Measurements from ENCODE around the gene DUSP8.

DUSP8 gene

DNA sequence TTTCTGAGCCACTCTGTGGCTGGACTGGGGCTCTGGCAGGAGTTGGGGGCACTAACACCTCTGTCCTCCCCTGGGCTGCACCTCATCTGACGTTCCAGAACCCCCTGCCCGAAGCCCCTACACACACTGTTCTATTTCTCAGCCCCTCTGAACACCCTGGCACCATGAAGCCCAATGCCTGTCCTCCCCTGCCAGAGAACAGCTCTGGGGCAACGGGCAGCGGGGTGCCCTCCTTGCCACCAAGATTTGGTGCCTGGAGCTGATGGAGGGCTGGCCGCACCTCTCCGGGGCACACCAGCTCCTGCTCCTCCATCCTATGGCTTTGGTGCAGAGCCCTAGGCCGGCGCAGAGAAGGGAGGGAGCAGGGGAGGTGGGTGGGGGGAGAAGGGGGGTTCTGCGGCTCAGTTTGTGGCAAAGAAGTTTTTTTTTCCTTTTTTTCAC lies 16.3 kb downstream of the DUSP8 start:
- no peak for DNase-seq (ENCODE audit: low read depth in 1 of 2, low spot score in 1 of 2)
- no peak overlapping the region for H3K27ac ChIP-seq (replicated peaks)
- no peak overlapping the region for H3K4me3 ChIP-seq (replicated peaks; ENCODE audit: insufficient read depth, low read length)
- H3K27me3 ChIP-seq (ENCODE audit: insufficient read depth, poor library complexity, severe bottlenecking) = peaks cover 36% of the 10 kb centered on the region
- TF ChIP-seq, protein P1, sequence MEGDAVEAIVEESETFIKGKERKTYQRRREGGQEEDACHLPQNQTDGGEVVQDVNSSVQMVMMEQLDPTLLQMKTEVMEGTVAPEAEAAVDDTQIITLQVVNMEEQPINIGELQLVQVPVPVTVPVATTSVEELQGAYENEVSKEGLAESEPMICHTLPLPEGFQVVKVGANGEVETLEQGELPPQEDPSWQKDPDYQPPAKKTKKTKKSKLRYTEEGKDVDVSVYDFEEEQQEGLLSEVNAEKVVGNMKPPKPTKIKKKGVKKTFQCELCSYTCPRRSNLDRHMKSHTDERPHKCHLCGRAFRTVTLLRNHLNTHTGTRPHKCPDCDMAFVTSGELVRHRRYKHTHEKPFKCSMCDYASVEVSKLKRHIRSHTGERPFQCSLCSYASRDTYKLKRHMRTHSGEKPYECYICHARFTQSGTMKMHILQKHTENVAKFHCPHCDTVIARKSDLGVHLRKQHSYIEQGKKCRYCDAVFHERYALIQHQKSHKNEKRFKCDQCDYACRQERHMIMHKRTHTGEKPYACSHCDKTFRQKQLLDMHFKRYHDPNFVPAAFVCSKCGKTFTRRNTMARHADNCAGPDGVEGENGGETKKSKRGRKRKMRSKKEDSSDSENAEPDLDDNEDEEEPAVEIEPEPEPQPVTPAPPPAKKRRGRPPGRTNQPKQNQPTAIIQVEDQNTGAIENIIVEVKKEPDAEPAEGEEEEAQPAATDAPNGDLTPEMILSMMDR (IDR thresholded peaks at IDR 0.05; ENCODE audit: insufficient read depth, low read length) = no peak
- TF ChIP-seq, protein P2, sequence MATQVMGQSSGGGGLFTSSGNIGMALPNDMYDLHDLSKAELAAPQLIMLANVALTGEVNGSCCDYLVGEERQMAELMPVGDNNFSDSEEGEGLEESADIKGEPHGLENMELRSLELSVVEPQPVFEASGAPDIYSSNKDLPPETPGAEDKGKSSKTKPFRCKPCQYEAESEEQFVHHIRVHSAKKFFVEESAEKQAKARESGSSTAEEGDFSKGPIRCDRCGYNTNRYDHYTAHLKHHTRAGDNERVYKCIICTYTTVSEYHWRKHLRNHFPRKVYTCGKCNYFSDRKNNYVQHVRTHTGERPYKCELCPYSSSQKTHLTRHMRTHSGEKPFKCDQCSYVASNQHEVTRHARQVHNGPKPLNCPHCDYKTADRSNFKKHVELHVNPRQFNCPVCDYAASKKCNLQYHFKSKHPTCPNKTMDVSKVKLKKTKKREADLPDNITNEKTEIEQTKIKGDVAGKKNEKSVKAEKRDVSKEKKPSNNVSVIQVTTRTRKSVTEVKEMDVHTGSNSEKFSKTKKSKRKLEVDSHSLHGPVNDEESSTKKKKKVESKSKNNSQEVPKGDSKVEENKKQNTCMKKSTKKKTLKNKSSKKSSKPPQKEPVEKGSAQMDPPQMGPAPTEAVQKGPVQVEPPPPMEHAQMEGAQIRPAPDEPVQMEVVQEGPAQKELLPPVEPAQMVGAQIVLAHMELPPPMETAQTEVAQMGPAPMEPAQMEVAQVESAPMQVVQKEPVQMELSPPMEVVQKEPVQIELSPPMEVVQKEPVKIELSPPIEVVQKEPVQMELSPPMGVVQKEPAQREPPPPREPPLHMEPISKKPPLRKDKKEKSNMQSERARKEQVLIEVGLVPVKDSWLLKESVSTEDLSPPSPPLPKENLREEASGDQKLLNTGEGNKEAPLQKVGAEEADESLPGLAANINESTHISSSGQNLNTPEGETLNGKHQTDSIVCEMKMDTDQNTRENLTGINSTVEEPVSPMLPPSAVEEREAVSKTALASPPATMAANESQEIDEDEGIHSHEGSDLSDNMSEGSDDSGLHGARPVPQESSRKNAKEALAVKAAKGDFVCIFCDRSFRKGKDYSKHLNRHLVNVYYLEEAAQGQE (IDR thresholded peaks at IDR 0.05; ENCODE audit: insufficient replicate concordance, low read depth) = no peak
- TF ChIP-seq GABPA (IDR thresholded peaks at IDR 0.05; ENCODE audit: low read depth) (no peak), POLR2AphosphoS5 (IDR thresholded peaks at IDR 0.05; ENCODE audit: low read depth) (no peak), SPI1 (IDR thresholded peaks at IDR 0.05; ENCODE audit: borderline replicate concordance, low read depth) (no peak)

DNA sequence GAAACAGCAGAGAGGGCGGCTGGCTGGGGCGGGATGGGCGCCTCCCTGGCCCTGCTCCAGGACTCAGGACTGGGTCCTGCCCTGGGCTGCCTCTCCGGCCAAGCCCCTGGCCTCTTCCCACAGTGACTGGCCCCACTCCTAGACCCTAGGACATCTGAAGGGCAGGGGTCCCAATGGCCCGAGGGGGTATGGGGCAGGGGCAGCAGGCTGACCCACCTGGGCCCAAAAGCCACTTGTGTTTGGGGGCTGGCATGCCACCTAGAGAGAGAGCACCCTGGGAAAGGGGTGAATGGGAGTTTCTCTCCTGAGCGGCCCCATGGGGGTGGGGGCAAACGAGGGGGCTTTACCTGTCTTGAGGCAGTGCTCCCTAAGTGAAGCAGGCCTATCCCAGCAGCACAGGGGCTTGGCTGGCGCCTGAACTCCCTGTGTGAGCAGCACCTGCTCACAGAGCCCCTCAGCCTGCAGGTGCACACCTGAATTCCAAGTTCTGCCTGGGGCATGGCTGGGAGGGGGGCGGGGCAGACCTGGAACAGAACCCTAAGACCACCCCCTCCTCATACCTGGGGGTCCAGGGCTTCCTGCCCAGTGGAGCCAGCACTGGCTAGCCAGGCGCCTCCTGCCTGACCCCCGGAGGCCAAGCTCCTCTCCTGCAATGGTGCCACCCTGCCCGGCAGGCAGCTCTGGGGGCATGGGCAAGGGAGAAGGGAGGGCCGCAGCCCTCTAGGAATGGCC lies 16.9 kb downstream of the DUSP8 start:
- Histone ChIP-seq H3K27ac (replicated peaks) (no peak overlapping the region), H3K4me3 (replicated peaks; ENCODE audit: insufficient read depth, low read length) (no peak overlapping the region), H3K27me3 (ENCODE audit: insufficient read depth, poor library complexity, severe bottlenecking) (peaks cover 32% of the 10 kb centered on the region)
- TF ChIP-seq, protein P1 (IDR thresholded peaks at IDR 0.05; ENCODE audit: insufficient read depth, low read length) = no peak
- no peak for TF ChIP-seq GABPA (IDR thresholded peaks at IDR 0.05; ENCODE audit: low read depth)
- no peak for TF ChIP-seq SPI1 (IDR thresholded peaks at IDR 0.05; ENCODE audit: borderline replicate concordance, low read depth)
- TF ChIP-seq POLR2AphosphoS5 (IDR thresholded peaks at IDR 0.05; ENCODE audit: low read depth) = no peak
- TF ChIP-seq, protein P2 (IDR thresholded peaks at IDR 0.05; ENCODE audit: insufficient replicate concordance, low read depth) = no peak
- DNase-seq (ENCODE audit: low read depth in 1 of 2, low spot score in 1 of 2) = no peak

DNA sequence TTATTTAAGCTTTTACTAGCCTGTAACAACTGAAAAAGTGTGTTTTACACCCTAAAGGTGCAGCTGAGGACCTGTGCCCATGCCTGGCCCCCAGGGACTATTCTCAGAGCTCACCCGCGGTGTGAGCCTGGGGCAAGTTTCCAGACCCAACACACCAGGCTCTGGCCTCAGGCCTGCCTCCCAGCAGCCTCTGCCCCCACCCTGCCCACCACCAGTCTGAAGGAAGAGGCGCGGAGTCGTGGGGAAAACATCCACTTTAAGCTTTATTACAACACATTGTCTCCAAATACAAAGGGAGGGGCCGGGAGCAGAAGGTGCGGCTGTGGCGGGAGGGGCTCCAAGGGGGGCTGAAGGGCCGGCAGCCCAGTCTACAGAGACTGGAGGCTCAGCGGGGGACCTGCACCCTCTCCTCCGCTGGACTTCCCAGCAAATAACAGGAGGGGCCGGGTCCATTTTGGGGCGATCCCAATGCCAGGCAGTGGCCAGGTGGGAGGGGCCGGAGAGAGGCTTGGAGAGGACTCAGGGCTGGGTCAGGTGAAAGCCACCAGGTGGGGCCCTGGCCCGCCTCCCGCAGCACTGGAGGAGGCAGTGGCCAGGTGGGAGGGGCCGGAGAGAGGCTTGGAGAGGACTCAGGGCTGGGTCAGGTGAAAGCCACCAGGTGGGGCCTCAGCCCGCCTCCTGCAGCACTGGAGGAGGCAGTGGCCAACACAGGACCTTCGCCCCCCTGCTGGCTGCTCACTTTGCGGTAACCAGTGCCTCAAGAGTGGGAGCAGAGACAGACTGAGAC lies 18.1 kb downstream of the DUSP8 start:
- TF ChIP-seq, protein P2 (IDR thresholded peaks at IDR 0.05; ENCODE audit: insufficient replicate concordance, low read depth) = no peak
- TF ChIP-seq SPI1 (IDR thresholded peaks at IDR 0.05; ENCODE audit: borderline replicate concordance, low read depth) (no peak), GABPA (IDR thresholded peaks at IDR 0.05; ENCODE audit: low read depth) (no peak), POLR2AphosphoS5 (IDR thresholded peaks at IDR 0.05; ENCODE audit: low read depth) (no peak)
- TF ChIP-seq, protein P1 (IDR thresholded peaks at IDR 0.05; ENCODE audit: insufficient read depth, low read length) = no peak
- Histone ChIP-seq H3K27me3 (ENCODE audit: insufficient read depth, poor library complexity, severe bottlenecking) (peaks cover 32% of the 10 kb centered on the region), H3K4me3 (replicated peaks; ENCODE audit: insufficient read depth, low read length) (no peak overlapping the region), H3K27ac (replicated peaks) (no peak overlapping the region)
- DNase-seq (ENCODE audit: low read depth in 1 of 2, low spot score in 1 of 2) = no peak
